H1 (cell line): Measurements from ENCODE around the gene GMEB2. TPM values are rescaled to one million over a fixed set of nuclear protein-coding genes. Genes with fewer than 3 reads are reported as not detected.

Experiments
- ASH2L ChIP-seq: fragments of 200-600, 300-600 bp; sonication (generic); IDR thresholded peaks from one replicate; pipeline ENCODE4 v1.7.1; 2017; ENCODE audit warnings: low read length
- BACH1 ChIP-seq: IDR thresholded peaks from 2 replicates; pipeline ENCODE4 v1.6.1; 2012; ENCODE audit warnings: low read length, improper control_type of control experiment
- CBX8 ChIP-seq: fragments of 300-800, 300-1000 bp; sonication (generic); IDR thresholded peaks from 2 replicates; pipeline ENCODE4 v1.7.1; 2016; ENCODE audit warnings: low read depth, low read length, borderline replicate concordance
- CEBPB ChIP-seq: IDR thresholded peaks from 2 replicates; pipeline ENCODE4 v1.6.1; 2012; ENCODE audit warnings: low read depth, low read length
- CHD1 ChIP-seq: IDR thresholded peaks from 2 replicates; pipeline ENCODE4 v1.6.1; 2012; ENCODE audit warnings: low read depth, low read length, improper control_type of control experiment
- CTCF ChIP-seq, 3 experiments: IDR thresholded peaks; 1 replicate in 2 of 3; 2 replicates in 1 of 3; pipeline versions ENCODE4 v1.5.1 to v1.6.1; 2011; ENCODE audit warnings: low read length in 3 of 3, mild to moderate bottlenecking in 3 of 3, inconsistent platforms in 2 of 3, low read depth in 1 of 3, moderate library complexity in 1 of 3; ENCODE audit not compliant: insufficient read depth in 1 of 3; ENCODE audit errors: control extremely low read depth in 1 of 3
- EGR1 ChIP-seq: IDR thresholded peaks from 2 replicates; pipeline ENCODE4 v1.6.1; 2011; ENCODE audit warnings: low read depth, low read length, borderline replicate concordance
- EZH2 ChIP-seq: fragments of 200-600 bp; sonication (generic); IDR thresholded peaks from 2 replicates; pipeline ENCODE4 v1.7.1; 2012; ENCODE audit warnings: low read depth, mild to moderate bottlenecking, moderate library complexity, low read length, inconsistent platforms; ENCODE audit not compliant: severe bottlenecking
- GTF2F1 ChIP-seq: IDR thresholded peaks from 2 replicates; pipeline ENCODE4 v1.6.1; 2012; ENCODE audit warnings: low read depth, low read length, improper control_type of control experiment, borderline replicate concordance
- NANOG ChIP-seq: IDR thresholded peaks from 2 replicates; pipeline ENCODE4 v1.6.1; 2011; ENCODE audit warnings: low read length, low read depth, mild to moderate bottlenecking, inconsistent platforms; ENCODE audit not compliant: insufficient read depth, poor library complexity, severe bottlenecking
- PHF8 ChIP-seq: fragments of 200-600 bp; sonication (generic); conservative IDR thresholded peaks from 2 replicates; pipeline ENCODE4 v1.7.1; 2012; ENCODE audit warnings: low read depth, mild to moderate bottlenecking, inconsistent platforms, low read length, moderate library complexity
- POLR2AphosphoS5 ChIP-seq: IDR thresholded peaks from 2 replicates; pipeline ENCODE4 v1.6.1; 2011; ENCODE audit warnings: low read depth, low read length
- POU5F1 ChIP-seq: IDR thresholded peaks from 2 replicates; pipeline ENCODE4 v1.6.1; 2011; ENCODE audit warnings: low read depth, mild to moderate bottlenecking, low read length, moderate library complexity
- RXRA ChIP-seq: IDR thresholded peaks from 2 replicates; pipeline ENCODE4 v1.6.1; 2011; ENCODE audit warnings: low read depth, mild to moderate bottlenecking, low read length, moderate library complexity; ENCODE audit not compliant: insufficient read depth
- SAP30 ChIP-seq: fragments of 300-600 bp; sonication (generic); IDR thresholded peaks from 2 replicates; pipeline ENCODE4 v1.7.1; 2012; ENCODE audit warnings: low read length, moderate library complexity, mild to moderate bottlenecking, inconsistent platforms; ENCODE audit not compliant: insufficient read depth, insufficient replicate concordance
- SP2 ChIP-seq: IDR thresholded peaks from 2 replicates; pipeline ENCODE4 v1.6.1; 2012; ENCODE audit warnings: mild to moderate bottlenecking, low read length, inconsistent platforms
- SRF ChIP-seq: IDR thresholded peaks from 2 replicates; pipeline ENCODE4 v1.6.1; 2011; ENCODE audit warnings: mild to moderate bottlenecking, low read depth, low read length, moderate library complexity
- SUZ12 ChIP-seq: fragments of 200-600 bp; sonication (generic); IDR thresholded peaks from 2 replicates; pipeline ENCODE4 v1.6.1; 2012; ENCODE audit warnings: mild to moderate bottlenecking, inconsistent platforms, low read length, moderate library complexity, mixed read lengths
- TBP ChIP-seq: IDR thresholded peaks from 2 replicates; pipeline ENCODE4 v1.6.1; 2011; ENCODE audit warnings: low read depth, low read length, improper control_type of control experiment
- TEAD4 ChIP-seq: IDR thresholded peaks from 2 replicates; pipeline ENCODE4 v1.6.1; 2012; ENCODE audit warnings: low read depth, low read length, inconsistent platforms, mixed read lengths
- polyA plus RNA-seq, 7 experiments: library from polyadenylated mRNA; depleted of rRNA in 3 of 7; stranded (reverse) in 5 of 7; unstranded in 2 of 7; fragments of >200 nt in 5 of 7; fragments of 200-250 nt in 2 of 7; gene quantifications; 1 replicate in 5 of 7; 2 replicates in 1 of 7; 4 replicates in 1 of 7; pipeline versions ENCODE4 v1.2.1 to v1.2.3, GENCODE V29; 2011 to 2013; ENCODE audit warnings: missing spikeins in 2 of 7, mixed read lengths in 2 of 7
- total RNA-seq: library from RNA; stranded (reverse); fragmentation: NEBNext Ultra II Directional; extraction: Animal tissue kit (Norgen Biotek cat#: 25700); gene quantifications from 2 replicates; pipeline ENCODE4 v1.2.1, GENCODE V29; 2021
- TF ChIP-seq, protein P1 (sequence below): IDR thresholded peaks from 2 replicates; pipeline ENCODE4 v1.6.1; 2011; ENCODE audit warnings: low read depth, mild to moderate bottlenecking, low read length; ENCODE audit not compliant: insufficient read depth

The GMEB2 gene
- total and polyA plus RNA-seq, 2 of the 8 experiments (the other 6 are each of a cell fraction or from before 2014, with no cell fraction given) = 12.9 to 14.2 TPM

DNA sequence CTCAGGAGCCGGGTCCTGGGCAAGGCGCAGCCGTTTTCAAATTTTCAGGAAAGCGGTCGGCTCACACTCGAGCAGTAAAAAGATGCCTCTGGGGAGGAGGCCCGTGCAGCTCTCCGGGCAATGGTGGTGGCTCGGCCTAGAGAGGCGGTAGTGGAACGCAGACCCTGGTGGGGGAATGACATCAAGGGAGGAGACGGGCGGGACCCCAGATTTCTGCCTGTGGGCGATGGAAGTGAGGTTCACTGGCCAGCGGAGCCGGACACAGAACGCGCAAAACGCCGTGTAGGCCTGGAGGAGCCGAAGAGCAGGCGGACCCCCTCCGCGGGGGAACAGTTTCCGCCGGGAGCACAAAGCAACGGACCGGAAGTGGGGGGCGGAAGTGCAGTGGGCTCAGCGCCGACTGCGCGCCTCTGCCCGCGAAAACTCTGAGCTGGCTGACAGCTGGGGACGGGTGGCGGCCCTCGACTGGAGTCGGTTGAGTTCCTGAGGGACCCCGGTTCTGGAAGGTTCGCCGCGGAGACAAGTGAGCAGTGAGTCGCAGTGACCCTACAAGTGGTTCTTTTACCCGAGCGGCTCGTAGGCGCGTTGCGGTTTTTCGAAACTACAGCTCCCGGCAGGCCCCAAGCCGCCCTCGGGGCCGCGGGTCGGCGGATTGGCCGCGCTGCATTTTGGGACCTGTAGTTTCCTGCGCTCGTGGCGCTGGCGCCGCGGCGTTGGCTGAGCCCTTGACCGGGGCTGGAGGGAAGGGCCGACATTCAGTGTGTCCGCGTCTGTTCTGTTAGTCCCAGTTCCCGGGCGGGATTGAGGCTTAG, 31.2 kb upstream of the GMEB2 start, which contains the start of gene RTEL1 (continued):
- TF ChIP-seq SAP30 (peak; percentile 88), NANOG (no peak), CHD1 (no peak), BACH1 (no peak), POU5F1 (no peak), CBX8 (no peak), CTCF (IDR thresholded peaks at IDR 0.05; ENCODE audit: control extremely low read depth in 1 of 3, insufficient read depth in 1 of 3, low read depth in 1 of 3, low read length in 3 of 3) (peak in 1 of 3 experiments; percentile 12; a peak in 1 of 4 replicates), RXRA (no peak), POLR2AphosphoS5 (peak; percentile 63), PHF8 (peak; percentile 70), EZH2 (no peak), ASH2L (peak; percentile 72), TEAD4 (no peak), EGR1 (peak; percentile 58; the same call in 1 of the 2 replicates), CEBPB (no peak), GTF2F1 (0 out of 2 replicates have a peak, but pooled peaks have one; percentile 51), SRF (peak; percentile 67), SUZ12 (no peak), SP2 (no peak), TBP (0 out of 2 replicates have a peak, but pooled peaks have one; percentile 2)
- TF ChIP-seq, protein P1, sequence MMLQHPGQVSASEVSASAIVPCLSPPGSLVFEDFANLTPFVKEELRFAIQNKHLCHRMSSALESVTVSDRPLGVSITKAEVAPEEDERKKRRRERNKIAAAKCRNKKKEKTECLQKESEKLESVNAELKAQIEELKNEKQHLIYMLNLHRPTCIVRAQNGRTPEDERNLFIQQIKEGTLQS = 0 out of 2 replicates have a peak, but pooled peaks have one; percentile 11
